Spleen (tissue), 7 donors: ENCODE results near the gene MOB3B.

Experiments
- CTCF ChIP-seq, 11 experiments: fragments of 200-600 bp in 7 of 11; fragments of 450-650 bp in 4 of 11; sonication (generic) in 4 of 11; IDR thresholded peaks in 8 of 11; conservative IDR thresholded peaks in 3 of 11; 1 replicate in 7 of 11; 2 replicates in 4 of 11; pipeline versions ENCODE4 v1.4.0 to v1.8.0; 2016 to 2021; ENCODE audit warnings: antibody characterized with exemption in 11 of 11, inconsistent platforms in 4 of 11, mild to moderate bottlenecking in 1 of 11
- POLR2A ChIP-seq, 3 donors: fragments of 450-650 bp; IDR thresholded peaks; one replicate each; pipeline ENCODE4 v1.5.1; 2017; ENCODE audit warnings: antibody characterized with exemption in 3 of 3, mild to moderate bottlenecking in 1 of 3
- donor health status: DM: no; HTN: no; CAD: no; lungs with moderate emphysema.
- donor health status: DM: no; HTN: no; CAD: no.
- donor health status: DM: no; HTN: no; CAD: no.

- TF ChIP-seq CTCF (IDR thresholded peaks at IDR 0.05 in 8 of 11, conservative IDR thresholded peaks at IDR 0.05 in 3 of 11) = no peak
- TF ChIP-seq POLR2A (IDR thresholded peaks at IDR 0.05) = no peak
These were observed 101.1 kb downstream of the MOB3B start for GRCh38 chr9:27428551-27428950.
